Measurements from ENCODE around the gene SH3BP4. TPM values are rescaled to one million over a fixed set of nuclear protein-coding genes. Genes with fewer than 3 reads are reported as not detected.
A peak's percentile ranks its signal among the peaks of the same experiment; 100 is the strongest.

The SH3BP4 gene
- total RNA-seq, 1 donor from 2014 or later: 19.2 TPM

- H3K4me3 ChIP-seq: no peak overlapping the region
These were observed 74.2 kb downstream of the SH3BP4 start for GRCh38 chr2:235025800-235026536.

GRCh38 chr2:235026649-235027557 is 75.1 kb downstream of the SH3BP4 start:
- peaks cover 48% of the 10 kb centered on the region for H3K4me1 ChIP-seq
- H3K36me3 ChIP-seq: no peaks in the 10 kb centered on the region
- H3K27ac ChIP-seq: peak overlapping the region; percentile 57
- H3K27me3 ChIP-seq: no peaks in the 10 kb centered on the region
- intact Hi-C loops (cut with DNase I): no loop called here
- H3K4me3 ChIP-seq: peak overlapping the region in 1 of 2 donors; percentile 7
- peak; percentile 35 to 40 for TF ChIP-seq POLR2AphosphoS5 (IDR thresholded peaks at IDR 0.05; ENCODE audit: insufficient read depth in 1 of 2, low read depth in 1 of 2)
- TF ChIP-seq CTCF (IDR thresholded peaks at IDR 0.05): no peak
- no peak for TF ChIP-seq POLR2A (IDR thresholded peaks at IDR 0.05)
- DNase-seq (ENCODE audit: extremely low spot score in 2 of 2): no peak
- H3K9me3 ChIP-seq: no peaks in the 10 kb centered on the region

More at GRCh38 chr2:235025800-235026536, 74.2 kb downstream of the SH3BP4 start:
- no peaks in the 10 kb centered on the region for H3K9me3 ChIP-seq
- DNase-seq (ENCODE audit: extremely low spot score in 2 of 2): no peak
- H3K36me3 ChIP-seq: no peaks in the 10 kb centered on the region
- peak overlapping the region; percentile 30 for H3K27ac ChIP-seq
- TF ChIP-seq POLR2AphosphoS5 (IDR thresholded peaks at IDR 0.05; ENCODE audit: insufficient read depth in 1 of 2, low read depth in 1 of 2) (no peak), POLR2A (IDR thresholded peaks at IDR 0.05) (no peak), CTCF (IDR thresholded peaks at IDR 0.05) (no peak)
- H3K4me1 ChIP-seq: peaks cover 48% of the 10 kb centered on the region
- intact Hi-C loops (cut with DNase I): no loop called here
- H3K27me3 ChIP-seq: no peaks in the 10 kb centered on the region

GRCh38 chr2:235027558-235028214 is 75.9 kb downstream of the SH3BP4 start:
- Histone ChIP-seq H3K27me3 (no peaks in the 10 kb centered on the region), H3K4me1 (peaks cover 48% of the 10 kb centered on the region), H3K4me3 (peak overlapping the region in 1 of 2 donors; percentile 7), H3K27ac (peak overlapping the region; percentile 36), H3K36me3 (no peaks in the 10 kb centered on the region), H3K9me3 (no peaks in the 10 kb centered on the region)
- intact Hi-C loops (cut with DNase I): no loop called here
- DNase-seq (ENCODE audit: extremely low spot score in 2 of 2): no peak
- TF ChIP-seq POLR2A (IDR thresholded peaks at IDR 0.05) (no peak), CTCF (IDR thresholded peaks at IDR 0.05) (no peak), POLR2AphosphoS5 (IDR thresholded peaks at IDR 0.05; ENCODE audit: insufficient read depth in 1 of 2, low read depth in 1 of 2) (no peak)

GRCh38 chr2:235028646-235029045 is 76.8 kb downstream of the SH3BP4 start:
- intact Hi-C loops (cut with DNase I): no loop called here
- Histone ChIP-seq H3K27me3 (no peaks in the 10 kb centered on the region), H3K36me3 (no peaks in the 10 kb centered on the region), H3K27ac (no peak overlapping the region), H3K4me1 (peaks cover 48% of the 10 kb centered on the region), H3K9me3 (no peaks in the 10 kb centered on the region), H3K4me3 (no peak overlapping the region)
- no peak for DNase-seq (ENCODE audit: extremely low spot score in 2 of 2)
- no peak for TF ChIP-seq CTCF (IDR thresholded peaks at IDR 0.05)
- no peak for TF ChIP-seq POLR2A (IDR thresholded peaks at IDR 0.05)
- no peak for TF ChIP-seq POLR2AphosphoS5 (IDR thresholded peaks at IDR 0.05; ENCODE audit: insufficient read depth in 1 of 2, low read depth in 1 of 2)

Measured in vagina (tissue), 2 donors.